GM12892 (cell line): ENCODE data around the gene RNF114.

Experiments
- POLR2A ChIP-seq: IDR thresholded peaks from 2 replicates; pipeline ENCODE4 v1.6.1; 2011; ENCODE audit warnings: low read depth, low read length, control low read depth
- TAF1 ChIP-seq: IDR thresholded peaks from 2 replicates; pipeline ENCODE4 v1.6.1; 2011; ENCODE audit warnings: low read depth, mild to moderate bottlenecking, control low read depth, low read length, borderline replicate concordance

DNA sequence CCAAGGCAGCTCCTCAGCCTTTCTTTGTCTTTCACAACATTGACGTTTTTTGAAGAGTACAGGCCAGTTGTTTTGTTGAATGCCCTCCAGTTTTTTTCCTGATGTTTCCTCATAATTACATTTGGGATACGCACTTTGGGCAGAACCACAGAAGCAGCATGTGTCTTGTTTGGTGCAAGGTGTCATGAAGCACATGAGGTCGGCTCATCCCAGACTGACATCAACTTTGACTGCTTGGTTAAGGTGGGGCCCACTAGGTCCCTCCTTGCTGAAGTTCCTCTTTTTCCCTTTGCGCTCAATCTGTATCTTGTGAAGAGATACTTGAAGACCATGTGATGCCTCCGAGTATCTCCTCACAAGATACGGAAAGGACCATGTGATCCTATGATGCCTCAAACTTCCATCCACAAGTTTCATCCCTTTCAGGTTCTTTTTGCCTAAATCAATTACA lies 57.1 kb downstream of the RNF114 start:
- TF ChIP-seq TAF1 (no peak), POLR2A (no peak)
